Effector CD8-positive, alpha-beta T cell (primary cell): ENCODE measurements around the gene KCNH2.
"Not testable (repeated sequence)": the region's sequence is repeated elsewhere in the genome, so short reads cannot be mapped to it uniquely, and the experiment has no call there.

Experiments
- DNase-seq: peaks from one replicate; lab custom pipeline; 2025; lab: John Stamatoyannopoulos, UW
- total RNA-seq, 4 experiments: gene quantifications; one replicate each; lab custom pipeline; 2026; lab: John Stamatoyannopoulos, UW

The KCNH2 gene, protein sequence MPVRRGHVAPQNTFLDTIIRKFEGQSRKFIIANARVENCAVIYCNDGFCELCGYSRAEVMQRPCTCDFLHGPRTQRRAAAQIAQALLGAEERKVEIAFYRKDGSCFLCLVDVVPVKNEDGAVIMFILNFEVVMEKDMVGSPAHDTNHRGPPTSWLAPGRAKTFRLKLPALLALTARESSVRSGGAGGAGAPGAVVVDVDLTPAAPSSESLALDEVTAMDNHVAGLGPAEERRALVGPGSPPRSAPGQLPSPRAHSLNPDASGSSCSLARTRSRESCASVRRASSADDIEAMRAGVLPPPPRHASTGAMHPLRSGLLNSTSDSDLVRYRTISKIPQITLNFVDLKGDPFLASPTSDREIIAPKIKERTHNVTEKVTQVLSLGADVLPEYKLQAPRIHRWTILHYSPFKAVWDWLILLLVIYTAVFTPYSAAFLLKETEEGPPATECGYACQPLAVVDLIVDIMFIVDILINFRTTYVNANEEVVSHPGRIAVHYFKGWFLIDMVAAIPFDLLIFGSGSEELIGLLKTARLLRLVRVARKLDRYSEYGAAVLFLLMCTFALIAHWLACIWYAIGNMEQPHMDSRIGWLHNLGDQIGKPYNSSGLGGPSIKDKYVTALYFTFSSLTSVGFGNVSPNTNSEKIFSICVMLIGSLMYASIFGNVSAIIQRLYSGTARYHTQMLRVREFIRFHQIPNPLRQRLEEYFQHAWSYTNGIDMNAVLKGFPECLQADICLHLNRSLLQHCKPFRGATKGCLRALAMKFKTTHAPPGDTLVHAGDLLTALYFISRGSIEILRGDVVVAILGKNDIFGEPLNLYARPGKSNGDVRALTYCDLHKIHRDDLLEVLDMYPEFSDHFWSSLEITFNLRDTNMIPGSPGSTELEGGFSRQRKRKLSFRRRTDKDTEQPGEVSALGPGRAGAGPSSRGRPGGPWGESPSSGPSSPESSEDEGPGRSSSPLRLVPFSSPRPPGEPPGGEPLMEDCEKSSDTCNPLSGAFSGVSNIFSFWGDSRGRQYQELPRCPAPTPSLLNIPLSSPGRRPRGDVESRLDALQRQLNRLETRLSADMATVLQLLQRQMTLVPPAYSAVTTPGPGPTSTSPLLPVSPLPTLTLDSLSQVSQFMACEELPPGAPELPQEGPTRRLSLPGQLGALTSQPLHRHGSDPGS
- 0.19 to 1.3 (median 0.82) reads per million in 4 experiments for total RNA-seq

DNA sequence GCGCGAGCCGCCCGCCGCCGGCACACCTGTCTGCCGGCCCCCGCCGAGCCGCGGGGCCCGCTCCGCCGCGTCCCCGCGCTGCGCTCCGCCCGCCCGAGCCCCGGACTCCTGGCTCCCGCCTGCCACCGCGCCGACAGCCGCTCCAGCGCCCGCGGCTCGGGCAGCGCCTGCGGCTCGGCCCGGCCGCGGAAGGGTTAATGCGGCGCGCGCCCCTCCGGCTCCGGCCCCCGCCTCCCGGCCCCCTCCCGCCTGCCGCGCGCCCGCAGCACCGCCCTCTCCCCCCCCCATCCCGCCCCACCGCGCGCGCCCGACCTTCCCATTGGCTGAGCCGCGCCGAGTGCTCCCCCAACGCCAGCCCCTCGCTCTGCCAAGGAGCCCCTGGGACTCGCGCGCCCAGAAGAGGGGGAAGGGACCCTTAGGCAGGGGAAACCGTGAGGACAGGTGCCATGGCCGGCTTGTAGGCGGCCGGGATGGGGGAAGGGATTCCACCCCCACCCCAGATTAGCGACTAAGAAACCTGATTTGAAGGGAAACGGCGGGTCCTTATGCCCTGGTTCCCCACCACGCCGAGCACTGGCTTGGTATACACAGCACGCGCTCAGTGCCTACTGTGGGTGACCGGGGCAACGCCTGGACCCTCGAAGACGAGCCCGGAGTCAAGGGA lies at the start of gene KCNH2:
TSS of gene KCNH2 (minus strand) at position 196 of the 664 bp plus-strand sequence. CDS start 408 bp downstream, outside the sequence.
- peak; percentile 36 for DNase-seq

DNA sequence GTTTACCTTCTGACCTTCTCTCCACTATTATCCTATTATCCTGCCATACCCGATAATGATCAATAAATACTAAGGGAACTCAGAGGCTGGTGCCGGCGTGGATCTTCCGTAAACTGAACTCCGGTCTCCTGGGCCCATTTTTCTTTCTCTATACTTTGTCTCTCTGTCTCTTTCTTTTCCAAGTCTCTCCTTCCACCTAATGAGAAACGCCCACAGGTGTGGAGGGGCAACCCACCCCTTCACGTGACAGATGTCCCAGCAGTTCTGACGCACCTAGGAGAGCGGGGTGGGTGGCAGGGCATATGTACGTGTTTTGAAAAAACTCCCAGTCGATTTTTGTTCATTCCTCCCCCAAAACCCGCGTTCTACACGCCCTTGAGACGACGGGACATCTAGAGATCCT lies 49.6 kb upstream of the KCNH2 start:
- not testable (repeated sequence) for DNase-seq

DNA sequence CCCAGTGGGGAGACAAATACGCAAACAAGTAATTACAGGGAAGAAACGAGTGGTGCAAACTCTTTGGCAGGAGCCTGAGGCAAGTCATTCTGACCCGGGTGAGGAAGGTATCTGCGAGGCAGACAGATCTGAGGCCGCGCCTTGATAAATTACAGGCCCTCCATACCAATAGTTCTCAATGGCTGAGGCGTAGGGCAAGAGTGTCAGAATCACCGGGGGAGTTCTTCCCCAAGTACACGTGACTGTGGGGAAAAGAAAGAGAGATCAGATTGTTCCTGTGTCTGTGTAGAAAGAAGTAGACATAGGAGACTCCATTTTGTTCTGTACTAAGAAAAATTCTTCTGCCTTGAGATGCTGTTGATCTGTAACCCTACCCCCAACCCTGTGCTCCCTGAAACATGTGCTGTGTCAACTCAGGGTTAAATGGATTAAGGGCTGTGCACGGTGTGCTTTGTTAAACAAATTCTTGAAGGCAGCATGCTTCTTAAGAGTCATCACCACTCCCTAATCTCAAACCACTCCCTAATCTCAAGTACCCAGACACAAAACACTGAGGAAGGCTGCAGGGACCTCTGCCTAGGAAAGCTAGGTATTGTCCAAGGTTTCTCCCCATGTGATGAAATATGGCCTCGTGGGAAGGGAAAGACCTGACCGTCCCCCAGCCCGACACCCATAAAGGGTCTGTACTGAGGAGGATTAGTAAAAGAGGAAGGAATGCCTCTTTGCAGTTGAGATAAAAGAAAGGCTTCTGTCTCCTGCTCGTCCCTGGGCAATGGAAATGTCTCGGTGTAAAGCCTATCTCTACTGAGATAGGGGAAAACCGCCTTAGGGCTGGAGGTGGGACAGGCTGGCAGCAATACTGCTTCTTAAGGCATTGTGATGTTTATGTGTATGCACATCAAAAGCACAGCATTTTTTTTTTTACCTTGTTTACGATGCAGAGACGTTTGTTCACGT lies 48.9 kb upstream of the KCNH2 start:
- not testable (repeated sequence) for DNase-seq

DNA sequence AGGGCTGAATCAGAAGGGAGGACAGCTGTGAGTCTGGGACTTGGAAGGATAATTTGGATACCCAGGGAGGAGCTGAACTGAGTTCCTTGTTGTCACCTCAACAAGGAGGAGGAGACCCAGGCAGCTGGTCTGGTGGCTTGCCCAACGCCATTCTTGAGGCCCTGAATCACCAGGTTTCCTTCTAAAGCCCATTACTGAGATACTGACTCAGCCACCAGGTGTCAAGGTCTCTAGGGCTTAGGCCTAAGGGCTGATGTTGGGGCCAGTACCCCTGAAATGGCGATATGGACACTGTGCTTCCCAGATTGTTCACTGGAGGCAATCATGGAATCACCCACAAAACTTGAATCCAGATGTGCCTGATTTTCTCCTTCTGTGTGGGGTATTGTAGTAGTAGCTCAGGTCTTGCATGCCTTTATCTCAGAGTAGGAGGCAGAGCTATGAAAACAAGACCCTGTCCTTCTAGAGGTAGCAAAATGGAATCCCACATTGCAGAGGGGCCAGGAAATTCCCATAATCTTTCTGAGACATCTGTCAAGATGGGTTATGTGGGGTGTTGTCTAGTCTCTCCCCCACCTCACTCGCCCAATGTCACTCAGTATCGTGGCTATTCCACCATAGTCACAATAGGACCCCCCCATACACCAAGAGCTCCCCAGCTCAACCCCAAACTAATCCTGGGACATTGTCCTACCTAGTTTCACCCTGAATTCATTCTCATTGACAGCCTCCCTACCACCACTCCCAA lies 48.0 kb upstream of the KCNH2 start:
- DNase-seq = no peak

DNA sequence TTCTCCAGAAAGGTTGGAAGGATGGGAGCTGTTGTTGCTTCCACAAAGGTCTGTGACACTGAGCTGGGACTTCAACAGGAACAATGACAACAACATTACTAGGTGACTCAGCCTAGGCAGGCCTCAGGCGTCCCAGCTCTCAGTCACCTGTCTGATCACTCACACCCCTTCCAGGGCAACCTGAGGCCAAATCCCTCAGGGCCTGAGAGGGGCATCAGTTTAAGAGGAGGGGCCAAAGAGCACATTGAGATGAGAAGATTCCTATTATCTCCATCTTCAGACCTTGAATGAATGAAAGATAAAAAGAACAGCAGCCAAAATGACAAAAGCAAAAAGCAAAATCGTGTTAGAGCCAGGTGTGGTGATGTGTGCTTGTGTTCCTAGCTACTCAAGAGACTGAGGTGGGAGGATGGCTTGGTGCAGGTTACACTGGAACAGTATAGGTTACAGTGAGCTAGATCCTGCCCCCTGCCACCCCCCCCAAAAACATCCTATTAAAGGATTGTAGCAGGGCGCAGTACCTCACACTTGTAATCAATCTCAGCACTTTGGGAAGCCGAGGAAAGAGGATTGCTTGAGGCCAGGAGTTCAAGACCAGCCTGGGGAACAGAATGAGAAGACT lies 46.4 kb upstream of the KCNH2 start, which contains the start of gene ATG9B:
TSS of gene ATG9B (minus strand) at position 60 of the 622 bp plus-strand sequence. CDS start 71 bp downstream, outside the sequence.
- no peak for DNase-seq

DNA sequence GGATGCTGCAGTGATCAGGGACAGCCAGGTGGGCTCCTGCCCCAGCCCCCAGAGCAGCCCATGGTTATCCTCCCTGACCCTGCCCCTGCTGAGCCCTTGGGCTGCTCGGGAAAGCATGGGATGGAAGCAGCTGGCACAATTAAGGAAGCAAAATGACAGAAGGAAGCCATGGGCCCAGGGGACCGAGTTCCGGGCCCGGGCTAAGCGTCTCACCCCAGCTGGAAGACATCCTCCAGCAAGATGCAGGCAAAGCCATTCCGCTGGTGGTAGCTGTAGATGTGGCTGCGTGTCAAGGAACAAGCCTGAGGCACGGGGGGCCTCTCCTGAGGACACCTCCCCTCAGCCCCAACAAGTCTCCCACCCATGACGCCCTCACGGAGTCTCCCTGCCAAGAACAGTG lies 45.1 kb upstream of the KCNH2 start:
- no peak for DNase-seq

DNA sequence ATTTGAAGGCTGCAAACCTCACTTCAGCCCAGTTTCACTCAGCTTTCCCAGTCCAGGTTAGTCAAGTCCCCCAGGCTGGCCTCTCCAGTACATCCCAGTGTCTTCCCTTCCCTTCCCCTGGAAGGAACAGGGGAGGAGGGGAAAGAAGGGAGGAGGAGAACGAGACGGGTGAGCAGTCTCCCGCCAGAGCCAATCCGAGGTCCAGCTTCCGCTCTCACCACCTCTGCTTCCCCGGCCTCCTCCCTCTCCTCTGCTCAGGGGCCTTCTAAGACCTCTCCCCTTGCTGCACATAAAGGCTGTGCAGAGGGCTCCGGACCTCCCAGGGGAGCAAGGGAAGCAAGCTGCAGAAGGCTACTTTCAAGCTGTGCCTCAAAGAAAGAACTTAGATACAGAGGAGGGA lies 42.1 kb upstream of the KCNH2 start:
- DNase-seq = no peak

DNA sequence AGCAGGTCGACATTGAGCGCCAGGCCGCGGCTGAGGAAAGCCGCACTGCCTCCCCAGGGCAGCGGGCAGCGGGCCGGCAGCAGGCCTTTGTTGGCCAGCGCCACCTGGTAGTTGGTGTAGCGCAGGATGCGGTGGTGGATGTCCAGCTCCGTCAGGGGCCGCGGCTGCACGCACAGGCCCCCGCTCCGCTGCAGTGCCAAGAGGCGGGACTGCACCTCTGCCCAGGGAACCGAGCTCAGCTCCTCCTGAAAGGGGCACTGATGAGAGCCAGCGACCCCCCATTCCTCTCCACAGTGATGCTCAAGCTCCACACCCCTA lies 41.0 kb upstream of the KCNH2 start:
- no peak for DNase-seq

DNA sequence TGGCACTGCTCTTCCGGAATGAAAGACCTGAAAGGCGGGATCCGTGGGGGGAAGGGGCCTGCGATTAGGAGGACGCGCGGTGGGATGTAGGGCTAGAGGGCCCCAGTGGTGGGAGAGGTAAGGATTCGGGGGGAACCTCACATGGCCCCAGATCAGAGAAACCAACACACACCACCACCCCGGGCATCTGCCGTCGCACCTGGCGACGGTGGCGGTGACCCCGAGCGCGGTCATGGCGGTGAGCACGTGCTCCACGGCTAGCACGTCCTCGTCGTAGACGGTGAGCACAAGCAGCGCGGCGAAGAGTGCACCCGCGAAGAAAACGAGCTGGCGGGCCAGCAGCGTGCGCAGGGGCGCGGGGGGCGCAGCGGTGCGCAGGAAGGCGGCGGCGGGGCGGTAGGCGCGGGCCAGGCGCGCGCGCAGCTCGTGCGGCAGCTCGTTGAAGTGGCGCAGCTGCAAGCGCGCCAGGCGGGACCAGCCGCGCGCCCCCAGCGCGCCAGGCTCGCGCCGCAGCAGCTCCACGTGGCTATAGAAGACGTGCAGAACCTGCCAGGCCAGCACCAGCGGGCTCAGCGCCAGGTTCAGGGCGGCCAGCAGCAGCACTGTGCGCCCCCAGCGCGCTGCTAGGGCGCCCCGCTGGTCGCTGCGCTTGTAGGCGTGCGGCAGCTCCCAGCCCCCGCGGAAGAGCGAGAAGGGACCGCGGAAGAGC lies 40.5 kb upstream of the KCNH2 start:
- no peak for DNase-seq

DNA sequence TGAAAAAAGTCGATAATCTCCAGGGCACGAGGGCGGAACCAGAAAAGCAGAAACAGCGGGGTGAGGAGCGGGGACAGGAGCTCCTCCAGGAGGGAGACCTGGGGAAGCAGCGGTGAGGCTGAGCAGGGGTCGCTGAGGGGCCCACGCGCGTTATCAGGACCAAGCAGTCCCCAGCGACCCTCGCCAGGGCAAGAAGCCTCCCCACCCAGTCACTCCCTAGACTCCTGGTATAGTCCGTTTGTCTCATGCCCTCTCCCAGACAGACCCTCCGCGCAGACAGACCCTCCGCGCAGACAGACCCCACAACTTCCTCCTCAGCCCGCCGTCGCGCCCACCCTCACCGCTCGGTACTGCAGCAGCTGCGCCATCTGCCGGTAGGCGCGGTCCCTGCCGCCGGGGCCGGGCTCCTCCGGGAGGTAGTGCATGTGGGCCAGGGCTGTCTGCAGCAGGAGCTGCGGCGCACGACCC lies 39.9 kb upstream of the KCNH2 start:
- DNase-seq = peak; percentile 70

DNA sequence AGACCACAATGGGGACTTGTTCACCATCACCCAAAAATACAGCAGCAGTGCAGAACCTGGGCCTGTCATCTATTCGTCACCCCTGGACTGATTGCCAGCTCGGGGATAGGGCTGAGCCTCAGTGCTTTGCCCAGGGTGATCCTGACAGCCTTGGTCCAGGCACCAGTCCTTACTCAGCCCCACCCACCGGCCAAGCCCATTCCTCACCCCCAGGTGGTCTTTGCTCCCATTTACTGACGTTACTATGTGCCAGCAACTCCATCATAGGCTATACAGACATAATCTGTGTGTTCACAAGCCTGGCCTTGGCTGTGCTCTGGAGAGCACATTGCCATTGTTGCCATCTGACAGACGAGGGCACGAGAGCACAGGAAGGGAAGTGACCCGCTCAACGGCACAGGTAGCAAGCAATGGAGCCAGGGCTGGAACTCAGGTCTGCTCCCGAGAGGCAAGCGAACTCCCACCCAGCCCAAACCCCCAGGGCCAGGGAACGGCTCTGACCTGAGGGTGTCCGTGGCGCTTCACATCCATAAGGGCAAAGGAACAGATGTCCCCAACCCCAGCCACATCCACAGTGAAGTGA lies 39.3 kb upstream of the KCNH2 start:
- no peak for DNase-seq

DNA sequence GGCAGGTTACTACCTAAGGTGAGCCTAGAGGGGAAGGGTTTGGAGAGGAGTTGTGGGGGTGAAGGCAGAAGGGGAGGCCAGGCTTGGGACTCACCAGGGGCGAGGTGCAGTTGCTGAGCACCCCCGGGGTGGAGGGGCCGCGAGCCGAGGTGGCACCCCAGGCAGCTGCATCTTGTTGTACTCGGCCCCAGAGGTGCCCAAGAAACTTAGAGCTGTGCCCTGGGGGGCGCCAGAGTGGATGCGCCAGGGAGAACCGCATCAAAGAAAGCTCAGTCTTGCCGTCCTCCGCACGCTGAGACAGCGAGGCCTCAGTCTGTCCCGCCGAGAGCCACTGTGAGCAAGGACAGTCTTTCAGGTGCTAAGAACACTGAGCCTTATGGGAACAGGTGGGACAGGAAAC lies 38.8 kb upstream of the KCNH2 start:
- DNase-seq = peak; percentile 8

DNA sequence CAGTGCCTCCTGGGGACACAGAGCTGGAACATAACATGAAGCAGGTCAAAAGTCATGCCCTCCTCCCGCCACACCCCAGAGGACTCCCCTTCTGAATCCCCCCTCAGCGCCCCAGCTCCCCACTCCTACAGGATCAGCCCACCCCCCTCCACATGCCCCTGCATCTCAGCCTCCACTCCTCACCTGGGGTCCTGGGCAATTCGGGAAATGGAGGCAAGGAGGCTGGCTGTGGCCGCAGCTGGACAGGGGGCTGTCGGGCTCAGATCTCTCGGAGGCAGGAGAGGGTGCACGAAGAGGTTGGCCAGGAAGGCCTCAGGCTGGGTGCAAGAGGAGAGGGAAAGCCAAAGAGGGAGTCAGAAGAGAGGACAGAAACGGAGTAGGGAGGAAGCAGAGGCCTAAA lies 38.4 kb upstream of the KCNH2 start:
- no peak for DNase-seq

DNA sequence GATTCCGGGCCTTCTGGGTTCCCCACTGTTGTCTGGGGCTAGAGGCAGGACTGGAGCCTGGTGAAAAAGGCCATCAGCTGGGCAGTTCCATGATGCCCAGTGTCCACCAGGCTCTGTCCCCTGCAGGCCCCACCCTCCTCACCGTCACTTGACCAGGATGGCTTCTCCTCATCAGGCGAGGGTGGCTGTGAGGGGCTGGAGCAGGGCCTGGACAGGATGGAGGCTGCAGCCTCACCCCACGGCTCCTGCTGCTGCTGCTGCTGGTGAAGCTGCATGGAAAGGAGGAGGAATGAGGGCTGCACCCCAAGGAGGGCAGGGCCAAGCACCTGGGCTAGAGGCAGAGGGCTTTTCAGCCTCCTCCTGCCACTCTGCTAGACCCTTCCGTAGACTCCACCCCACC lies 37.8 kb upstream of the KCNH2 start:
- no peak for DNase-seq

DNA sequence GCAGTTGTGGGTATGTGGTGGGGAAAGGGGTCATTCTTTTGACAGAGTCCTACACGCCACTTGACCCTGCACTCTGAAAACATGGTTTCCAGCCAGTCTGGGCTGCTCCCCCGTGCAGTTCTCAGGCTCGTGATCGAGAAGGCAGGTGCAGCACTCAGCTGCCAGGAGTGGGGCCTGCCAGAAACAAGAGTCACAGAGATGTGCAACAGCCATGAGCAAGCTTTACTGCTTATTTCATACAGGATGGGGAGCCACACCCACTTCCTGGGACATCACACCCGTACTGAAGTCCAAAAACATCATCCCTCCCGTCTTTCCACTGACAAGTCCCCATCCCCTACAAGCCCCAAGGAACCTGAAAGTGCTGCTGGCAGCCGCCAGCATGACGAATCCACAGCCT lies 36.8 kb upstream of the KCNH2 start:
- DNase-seq = no peak

DNA sequence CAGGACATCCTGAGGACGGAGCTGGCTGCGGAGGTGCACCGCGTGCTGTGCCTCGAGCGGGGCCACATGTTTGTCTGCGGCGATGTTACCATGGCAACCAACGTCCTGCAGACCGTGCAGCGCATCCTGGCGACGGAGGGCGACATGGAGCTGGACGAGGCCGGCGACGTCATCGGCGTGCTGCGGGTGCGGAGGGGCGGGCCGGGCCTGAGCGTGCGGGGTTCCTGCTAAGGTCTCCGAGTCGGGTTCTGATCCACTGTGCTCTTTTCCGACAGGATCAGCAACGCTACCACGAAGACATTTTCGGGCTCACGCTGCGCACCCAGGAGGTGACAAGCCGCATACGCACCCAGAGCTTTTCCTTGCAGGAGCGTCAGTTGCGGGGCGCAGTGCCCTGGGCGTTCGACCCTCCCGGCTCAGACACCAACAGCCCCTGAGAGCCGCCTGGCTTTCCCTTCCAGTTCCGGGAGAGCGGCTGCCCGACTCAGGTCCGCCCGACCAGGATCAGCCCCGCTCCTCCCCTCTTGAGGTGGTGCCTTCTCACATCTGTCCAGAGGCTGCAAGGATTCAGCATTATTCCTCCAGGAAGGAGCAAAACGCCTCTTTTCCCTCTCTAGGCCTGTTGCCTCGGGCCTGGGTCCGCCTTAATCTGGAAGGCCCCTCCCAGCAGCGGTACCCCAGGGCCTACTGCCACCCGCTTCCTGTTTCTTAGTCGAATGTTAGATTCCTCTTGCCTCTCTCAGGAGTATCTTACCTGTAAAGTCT lies 35.8 kb upstream of the KCNH2 start:
- DNase-seq = peak; percentile 81

DNA sequence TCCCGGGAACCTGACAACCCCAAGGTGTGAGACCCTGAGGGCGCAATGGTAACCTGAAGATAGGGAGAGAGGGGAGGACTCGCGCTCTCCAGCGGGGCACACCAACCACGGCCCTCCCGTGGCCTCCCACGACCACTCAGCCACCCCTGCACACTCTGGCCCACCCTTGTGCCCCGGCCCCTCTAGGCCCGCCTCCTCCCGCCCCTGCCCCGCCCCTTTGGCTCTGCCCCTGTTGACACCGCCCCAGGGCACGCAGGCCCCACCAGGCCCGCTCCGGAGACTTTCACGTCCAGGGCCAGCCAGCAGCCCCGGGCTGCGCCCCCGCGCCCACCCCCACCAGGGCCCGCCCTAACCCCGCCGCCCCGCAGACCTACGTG lies 35.2 kb upstream of the KCNH2 start:
- DNase-seq = no peak
